H1 (cell line): ENCODE data around the gene ALOX5.

Source experiments
- BACH1 ChIP-seq: IDR thresholded peaks from 2 replicates; pipeline ENCODE4 v1.6.1; 2012; ENCODE audit warnings: low read length, improper control_type of control experiment
- BCL11A ChIP-seq, 2 experiments: IDR thresholded peaks; one replicate each; pipeline ENCODE4 v1.6.1; 2011; ENCODE audit warnings: low read depth in 2 of 2, low read length in 2 of 2, mild to moderate bottlenecking in 2 of 2
- EZH2 ChIP-seq: fragments of 200-600 bp; sonication (generic); IDR thresholded peaks from 2 replicates; pipeline ENCODE4 v1.7.1; 2012; ENCODE audit warnings: low read depth, mild to moderate bottlenecking, moderate library complexity, low read length, inconsistent platforms; ENCODE audit not compliant: severe bottlenecking
- JUN ChIP-seq: IDR thresholded peaks from 2 replicates; pipeline ENCODE4 v1.6.1; 2011; ENCODE audit warnings: low read depth, mild to moderate bottlenecking, improper control_type of control experiment, low read length
- RAD21 ChIP-seq, 2 experiments: IDR thresholded peaks in 1 of 2; conservative IDR thresholded peaks in 1 of 2; 2 replicates each; pipeline ENCODE4 v1.6.1; 2011; ENCODE audit warnings: low read depth in 2 of 2, low read length in 2 of 2, improper control_type of control experiment in 1 of 2, inconsistent platforms in 1 of 2, mild to moderate bottlenecking in 1 of 2, moderate library complexity in 1 of 2
- SIN3A ChIP-seq, 2 experiments: IDR thresholded peaks in 1 of 2; conservative IDR thresholded peaks in 1 of 2; 2 replicates each; pipeline ENCODE4 v1.6.1; 2011 to 2012; ENCODE audit warnings: low read length in 2 of 2, improper control_type of control experiment in 1 of 2, low read depth in 1 of 2, mild to moderate bottlenecking in 1 of 2
- SIRT6 ChIP-seq: IDR thresholded peaks from one replicate; pipeline ENCODE4 v1.7.1; 2012; ENCODE audit warnings: low read length, inconsistent platforms
- SP2 ChIP-seq: IDR thresholded peaks from 2 replicates; pipeline ENCODE4 v1.6.1; 2012; ENCODE audit warnings: mild to moderate bottlenecking, low read length, inconsistent platforms
- YY1 ChIP-seq: IDR thresholded peaks from 2 replicates; pipeline ENCODE4 v1.6.1; 2011; ENCODE audit warnings: low read depth, mild to moderate bottlenecking, low read length
- TF ChIP-seq, protein P1 (sequence below), 3 experiments: IDR thresholded peaks; 1 replicate in 2 of 3; 2 replicates in 1 of 3; pipeline versions ENCODE4 v1.5.1 to v1.6.1; 2011; ENCODE audit warnings: low read length in 3 of 3, mild to moderate bottlenecking in 3 of 3, inconsistent platforms in 2 of 3, low read depth in 1 of 3, moderate library complexity in 1 of 3; ENCODE audit not compliant: insufficient read depth in 1 of 3; ENCODE audit errors: control extremely low read depth in 1 of 3

DNA sequence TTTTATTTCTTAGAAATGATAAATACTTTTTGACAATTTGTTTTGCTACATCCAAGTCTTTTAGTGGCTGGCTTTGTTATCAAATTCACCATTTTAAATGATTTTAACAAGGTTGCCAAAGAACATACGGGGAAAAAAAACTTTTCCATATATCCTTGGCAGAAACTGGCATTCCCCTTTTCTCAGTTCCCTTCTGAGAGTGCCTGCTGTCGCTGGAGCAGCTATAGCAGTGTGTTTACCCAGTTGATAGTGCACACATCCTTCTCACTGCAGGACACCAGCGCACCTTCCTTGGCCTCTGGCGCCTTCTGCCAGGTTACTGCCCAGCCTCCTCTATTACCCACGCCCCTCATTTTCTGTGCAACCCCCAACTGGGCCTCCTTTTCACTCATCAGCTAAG is 94.1 kb downstream of the ALOX5 start:
- no peak for TF ChIP-seq YY1
- no peak for TF ChIP-seq BACH1
- TF ChIP-seq, protein P1, sequence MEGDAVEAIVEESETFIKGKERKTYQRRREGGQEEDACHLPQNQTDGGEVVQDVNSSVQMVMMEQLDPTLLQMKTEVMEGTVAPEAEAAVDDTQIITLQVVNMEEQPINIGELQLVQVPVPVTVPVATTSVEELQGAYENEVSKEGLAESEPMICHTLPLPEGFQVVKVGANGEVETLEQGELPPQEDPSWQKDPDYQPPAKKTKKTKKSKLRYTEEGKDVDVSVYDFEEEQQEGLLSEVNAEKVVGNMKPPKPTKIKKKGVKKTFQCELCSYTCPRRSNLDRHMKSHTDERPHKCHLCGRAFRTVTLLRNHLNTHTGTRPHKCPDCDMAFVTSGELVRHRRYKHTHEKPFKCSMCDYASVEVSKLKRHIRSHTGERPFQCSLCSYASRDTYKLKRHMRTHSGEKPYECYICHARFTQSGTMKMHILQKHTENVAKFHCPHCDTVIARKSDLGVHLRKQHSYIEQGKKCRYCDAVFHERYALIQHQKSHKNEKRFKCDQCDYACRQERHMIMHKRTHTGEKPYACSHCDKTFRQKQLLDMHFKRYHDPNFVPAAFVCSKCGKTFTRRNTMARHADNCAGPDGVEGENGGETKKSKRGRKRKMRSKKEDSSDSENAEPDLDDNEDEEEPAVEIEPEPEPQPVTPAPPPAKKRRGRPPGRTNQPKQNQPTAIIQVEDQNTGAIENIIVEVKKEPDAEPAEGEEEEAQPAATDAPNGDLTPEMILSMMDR (IDR thresholded peaks at IDR 0.05; ENCODE audit: control extremely low read depth in 1 of 3, insufficient read depth in 1 of 3, low read depth in 1 of 3, low read length in 3 of 3): no peak
- TF ChIP-seq RAD21 (IDR thresholded peaks at IDR 0.05 in 1 of 2, conservative IDR thresholded peaks at IDR 0.05 in 1 of 2; ENCODE audit: low read depth in 2 of 2, low read length in 2 of 2): no peak
- no peak for TF ChIP-seq EZH2
- no peak for TF ChIP-seq SP2
- no peak for TF ChIP-seq SIRT6
- no peak for TF ChIP-seq BCL11A (IDR thresholded peaks at IDR 0.05; ENCODE audit: low read depth in 2 of 2, low read length in 2 of 2)
- no peak for TF ChIP-seq JUN
- TF ChIP-seq SIN3A (conservative IDR thresholded peaks at IDR 0.05 in 1 of 2, IDR thresholded peaks at IDR 0.05 in 1 of 2; ENCODE audit: low read depth in 1 of 2, low read length in 2 of 2): no peak
